OCI-LY7 (cell line): ENCODE measurements around the gene E2F4. TPM values are rescaled to one million over a fixed set of nuclear protein-coding genes. Genes with fewer than 3 reads are reported as not detected.
A peak's percentile ranks its signal among the peaks of the same experiment; 100 is the strongest.

ENCODE experiments used
- BruUV-seq: library from RNA; stranded (reverse); fragments of 400-500 nt; replicated peaks from 2 replicates; lab custom pipeline; 2021; lab: Mats Ljungman, UMichigan
- CTCF ChIA-PET: fragments of 300-600 bp; sonication (Branson Sonifier 250); formaldehyde crosslinking; loops from one replicate; lab custom pipeline; 2022; ENCODE audit warnings: antibody characterized with exemption; ENCODE audit not compliant: unreplicated experiment; lab: Charles Lee
- POLR2A ChIA-PET: fragments of 300-600 bp; sonication (Branson Sonifier 250); formaldehyde crosslinking; loops from one replicate; lab custom pipeline; 2022; ENCODE audit warnings: antibody characterized with exemption; lab: Charles Lee
- DNase-seq: peaks from one replicate; pipeline ENCODE4 v3.0.0-alpha.2; 2015; ENCODE audit warnings: low spot score
- H2AFZ ChIP-seq: fragments of 200-600 bp; sonication (generic), shearing (Covaris generic); 2 replicates; pipeline ENCODE4 v1.6.1; 2014; ENCODE audit warnings: mild to moderate bottlenecking, antibody characterized with exemption, low read length, moderate library complexity
- H3K27ac ChIP-seq: fragments of 200-600 bp; sonication (generic); 2 replicates; pipeline ENCODE4 v1.5.1; 2014; ENCODE audit warnings: mixed run types, low read depth, mild to moderate bottlenecking, moderate library complexity, low read length, inconsistent platforms; ENCODE audit not compliant: poor library complexity, severe bottlenecking
- H3K36me3 ChIP-seq: fragments of 200-600 bp; sonication (generic); 2 replicates; pipeline ENCODE4 v1.6.1; 2014; ENCODE audit warnings: mild to moderate bottlenecking, antibody characterized with exemption, low read length, moderate library complexity, mixed read lengths; ENCODE audit not compliant: insufficient read depth
- H3K4me1 ChIP-seq: fragments of 200-600 bp; sonication (generic); 2 replicates; pipeline ENCODE4 v1.5.1; 2014; ENCODE audit warnings: mild to moderate bottlenecking, low read length; ENCODE audit not compliant: insufficient read depth, poor library complexity, severe bottlenecking
- H3K4me2 ChIP-seq: fragments of 200-600 bp; sonication (generic); 2 replicates; pipeline ENCODE4 v1.6.1; 2014; ENCODE audit warnings: mild to moderate bottlenecking, low read length
- H3K4me3 ChIP-seq: fragments of 200-600 bp; sonication (generic); 2 replicates; pipeline ENCODE4 v1.5.1; 2014; ENCODE audit warnings: mild to moderate bottlenecking, low read depth, low read length; ENCODE audit not compliant: poor library complexity, severe bottlenecking
- H3K79me2 ChIP-seq: fragments of 200-600 bp; sonication (generic); 2 replicates; pipeline ENCODE4 v1.6.1; 2016; ENCODE audit warnings: low read depth, mild to moderate bottlenecking, low read length, moderate library complexity, mixed read lengths; ENCODE audit not compliant: insufficient read depth
- H3K9me2 ChIP-seq: fragments of 200-600 bp; sonication (generic); 2 replicates; pipeline ENCODE4 v1.6.1; 2016; ENCODE audit warnings: mild to moderate bottlenecking, low read length, mixed read lengths; ENCODE audit not compliant: insufficient read depth
- H3K9me3 ChIP-seq: fragments of 200-600 bp; sonication (generic); 2 replicates; pipeline ENCODE4 v1.6.1; 2014; ENCODE audit warnings: mild to moderate bottlenecking, mixed run types, low read length, mixed read lengths
- H4K20me1 ChIP-seq: fragments of 200-600 bp; sonication (generic); 2 replicates; pipeline ENCODE4 v1.6.1; 2014; ENCODE audit warnings: mild to moderate bottlenecking, antibody characterized with exemption, low read length, moderate library complexity, mixed read lengths; ENCODE audit not compliant: insufficient read depth
- CTCF ChIP-seq: fragments of 200-600 bp; sonication (generic); conservative IDR thresholded peaks from 2 replicates; pipeline ENCODE4 v1.5.1; 2014; ENCODE audit warnings: mild to moderate bottlenecking, antibody characterized with exemption, low read length, moderate library complexity, mixed read lengths
- EZH2phosphoT487 ChIP-seq: fragments of 200-600 bp; sonication (generic); IDR thresholded peaks from 2 replicates; pipeline ENCODE4 v1.6.1; 2018; ENCODE audit warnings: low read depth, borderline replicate concordance, mild to moderate bottlenecking, mixed run types, antibody characterized with exemption, low read length, moderate library complexity, mixed read lengths
- intact Hi-C: fragments of 100-400 bp; cut with micrococcal nuclease; formaldehyde crosslinking; loops from one replicate; pipeline ENCODE4 v1.10.0; 2022; ENCODE audit not compliant: unreplicated experiment
- total RNA-seq, 2 experiments: library from RNA; depleted of rRNA in 1 of 2; stranded (reverse); fragments of >200 nt in 1 of 2; shearing (Covaris generic) in 1 of 2; gene quantifications; 2 replicates each; pipeline ENCODE4 v1.2.3, GENCODE V29; 2014 to 2022

Gene E2F4
- total RNA-seq, 2 experiments from 2014 or later = 124 to 157 TPM

- peak; percentile 48 for DNase-seq
- no peaks in the 10 kb centered on the region for H3K9me3 ChIP-seq
- intact Hi-C loops = loop anchor here (2.0 kb wide), 2 partner anchors 34 to 54 kb away; partner anchors contain the start of genes FHOD1 and TMEM208
- H3K4me3 ChIP-seq = peak overlapping the region; percentile 98
- peak overlapping the region; percentile 45 for H3K27ac ChIP-seq
- ChIA-PET CTCF (interaction anchor here (0.6 to 1.0 kb wide), 3 partner anchors 34 to 261 kb away, joined by 3 to 4 read pairs (median 3); partner anchors contain the start of gene TMEM208), POLR2A (interaction anchor here (0.6 to 1.5 kb wide), 4 partner anchors 24 to 51 kb away, joined by 3 to 7 read pairs (median 3); partner anchors contain the start of gene TMEM208)
- peak overlapping the region; percentile 86 for H3K4me2 ChIP-seq
- peaks cover 57% of the 10 kb centered on the region for H3K36me3 ChIP-seq
- no peaks in the 10 kb centered on the region for H3K9me2 ChIP-seq
- no peak overlapping the region for H2AFZ ChIP-seq
- H4K20me1 ChIP-seq = peaks cover 9% of the 10 kb centered on the region; the same call in 1 of the 2 replicates
- no TSS peak for BruUV-seq
- peaks cover 19% of the 10 kb centered on the region for H3K4me1 ChIP-seq
- peaks cover 22% of the 10 kb centered on the region for H3K79me2 ChIP-seq
- TF ChIP-seq EZH2phosphoT487 = no peak
Observed at GRCh38 chr16:67192781-67193361, 916 bp downstream of the E2F4 start.

GRCh38 chr16:67193536-67193935 is 1.6 kb downstream of the E2F4 start:
- no peak for DNase-seq
- Histone ChIP-seq H3K27ac (no peak overlapping the region), H3K4me3 (peak overlapping the region; percentile 98), H2AFZ (no peak overlapping the region), H3K9me3 (no peaks in the 10 kb centered on the region), H3K4me1 (peaks cover 19% of the 10 kb centered on the region), H3K9me2 (no peaks in the 10 kb centered on the region), H3K4me2 (peak overlapping the region; percentile 86), H4K20me1 (peaks cover 9% of the 10 kb centered on the region; the same call in 1 of the 2 replicates), H3K36me3 (peaks cover 64% of the 10 kb centered on the region), H3K79me2 (peaks cover 22% of the 10 kb centered on the region)
- no TSS peak for BruUV-seq
- intact Hi-C loops = loop anchor here (2.0 kb wide), 2 partner anchors 33 to 53 kb away; partner anchors contain the start of genes FHOD1 and TMEM208
- CTCF ChIA-PET = interaction anchor here (0.6 kb wide), 1 partner anchor 52 kb away, joined by 4 read pairs; no protein-coding TSS in a partner anchor
- TF ChIP-seq EZH2phosphoT487 = no peak
- TF ChIP-seq CTCF = no peak
- POLR2A ChIA-PET = interaction anchor here (0.5 to 0.7 kb wide), 2 partner anchors 23 to 24 kb away, joined by 3 to 4 read pairs; no protein-coding TSS in a partner anchor

GRCh38 chr16:67194260-67194659 is 2.3 kb downstream of the E2F4 start:
- no TSS peak for BruUV-seq
- H3K4me1 ChIP-seq = peaks cover 19% of the 10 kb centered on the region
- H3K4me2 ChIP-seq = 0 out of 2 replicates have a peak overlapping the region, but pooled peaks have one; percentile 86
- no peak overlapping the region for H3K27ac ChIP-seq
- peaks cover 70% of the 10 kb centered on the region for H3K36me3 ChIP-seq
- no peak for DNase-seq
- H3K79me2 ChIP-seq = peaks cover 22% of the 10 kb centered on the region
- TF ChIP-seq EZH2phosphoT487 (no peak), CTCF (no peak)
- no peaks in the 10 kb centered on the region for H3K9me3 ChIP-seq
- CTCF ChIA-PET = no interaction called here
- intact Hi-C loops = no loop called here
- POLR2A ChIA-PET = no interaction called here
- peaks cover 9% of the 10 kb centered on the region; the same call in 1 of the 2 replicates for H4K20me1 ChIP-seq
- H3K9me2 ChIP-seq = no peaks in the 10 kb centered on the region
- no peak overlapping the region for H3K4me3 ChIP-seq
- no peak overlapping the region for H2AFZ ChIP-seq
